Measurements from ENCODE around the gene TMEM151B.
"Not testable (repeated sequence)": the region's sequence is repeated elsewhere in the genome, so short reads cannot be mapped to it uniquely, and the experiment has no call there.

The TMEM151B gene

GRCh38 chr6:44309092-44309491 is 38.8 kb downstream of the TMEM151B start:
- no peak for DNase-seq

GRCh38 chr6:44309631-44310030 is 39.4 kb downstream of the TMEM151B start:
- DNase-seq = no peak

GRCh38 chr6:44310241-44310640 is 40.0 kb downstream of the TMEM151B start:
- DNase-seq = no peak

- no peak for DNase-seq
These were observed 41.1 kb downstream of the TMEM151B start for GRCh38 chr6:44311304-44311703.

GRCh38 chr6:44311767-44312166 is 41.5 kb downstream of the TMEM151B start:
- no peak for DNase-seq

GRCh38 chr6:44312901-44313788 is 42.9 kb downstream of the TMEM151B start, which contains the start of gene AARS2:
Gene AARS2 (minus strand): TSS chr6:44313347. CDS start chr6:44313323, 24 bp downstream.
- peak; percentile 94 for DNase-seq

GRCh38 chr6:44314657-44315056 is 44.4 kb downstream of the TMEM151B start:
- not testable (repeated sequence) for DNase-seq

- DNase-seq = no peak
These were observed 45.3 kb downstream of the TMEM151B start for GRCh38 chr6:44315516-44315915.

GRCh38 chr6:44315951-44316350 is 45.7 kb downstream of the TMEM151B start:
- no peak for DNase-seq

- no peak for DNase-seq
These were observed 46.2 kb downstream of the TMEM151B start for GRCh38 chr6:44316481-44316880.

- DNase-seq = not testable (repeated sequence)
These were observed 46.9 kb downstream of the TMEM151B start for GRCh38 chr6:44317136-44317631.

- DNase-seq = no peak
These were observed 51.0 kb downstream of the TMEM151B start for GRCh38 chr6:44321210-44321609.

GRCh38 chr6:44327096-44327495 is 56.8 kb downstream of the TMEM151B start:
- no peak for DNase-seq

- DNase-seq = no peak
These were observed 57.5 kb downstream of the TMEM151B start for GRCh38 chr6:44327760-44328159.

- not testable (repeated sequence) for DNase-seq
These were observed 58.0 kb downstream of the TMEM151B start for GRCh38 chr6:44328203-44328602.

- DNase-seq = no peak
These were observed 59.6 kb downstream of the TMEM151B start for GRCh38 chr6:44329858-44330257.

GRCh38 chr6:44332585-44332984 is 62.3 kb downstream of the TMEM151B start:
- no peak for DNase-seq

GRCh38 chr6:44333273-44333919 is 63.1 kb downstream of the TMEM151B start:
- no peak for DNase-seq

- no peak for DNase-seq
These were observed 63.7 kb downstream of the TMEM151B start for GRCh38 chr6:44333942-44334341.

- no peak for DNase-seq
These were observed 65.4 kb downstream of the TMEM151B start for GRCh38 chr6:44335631-44336030.

- DNase-seq = peak; percentile 68
These were observed 68.2 kb downstream of the TMEM151B start for GRCh38 chr6:44338228-44339122.

- no peak for DNase-seq
These were observed 69.1 kb downstream of the TMEM151B start for GRCh38 chr6:44339301-44339700.

All from CD4-positive, alpha-beta T cell treated with Interleukin-17A for 4 hours (primary cell).